ENCODE data around the gene NMRAL1. TPM values are rescaled to one million over a fixed set of nuclear protein-coding genes. Genes with fewer than 3 reads are reported as not detected.

Gene NMRAL1
- total RNA-seq, 2 experiments from 2014 or later, result 49.5 to 56.2 TPM

GRCh38 chr16:4412854-4413253, 61.6 kb downstream of the NMRAL1 start:
- DNase-seq, result no peak
- no peaks in the 10 kb centered on the region for H3K9me3 Mint-ChIP-seq
- H3K27ac Mint-ChIP-seq, result peak overlapping the region; percentile 49
- peaks cover 65% of the 10 kb centered on the region for H3K4me1 Mint-ChIP-seq
- no peaks in the 10 kb centered on the region for H3K27me3 Mint-ChIP-seq
- ChIA-PET CTCF (interaction anchor here (0.6 to 6.1 kb wide), 3 partner anchors 9 to 136 kb away, joined by 3 to 52 read pairs (median 4); no protein-coding TSS in a partner anchor), POLR2A (interaction anchor here (0.8 to 7.3 kb wide), 6 partner anchors 10 to 62 kb away, joined by 3 to 85 read pairs (median 12); partner anchors contain the start of genes DNAJA3, HMOX2 and NMRAL1)
- no peak overlapping the region for H3K4me3 Mint-ChIP-seq
- peaks cover 65% of the 10 kb centered on the region for H3K36me3 Mint-ChIP-seq (ENCODE audit: low read depth)

DNA sequence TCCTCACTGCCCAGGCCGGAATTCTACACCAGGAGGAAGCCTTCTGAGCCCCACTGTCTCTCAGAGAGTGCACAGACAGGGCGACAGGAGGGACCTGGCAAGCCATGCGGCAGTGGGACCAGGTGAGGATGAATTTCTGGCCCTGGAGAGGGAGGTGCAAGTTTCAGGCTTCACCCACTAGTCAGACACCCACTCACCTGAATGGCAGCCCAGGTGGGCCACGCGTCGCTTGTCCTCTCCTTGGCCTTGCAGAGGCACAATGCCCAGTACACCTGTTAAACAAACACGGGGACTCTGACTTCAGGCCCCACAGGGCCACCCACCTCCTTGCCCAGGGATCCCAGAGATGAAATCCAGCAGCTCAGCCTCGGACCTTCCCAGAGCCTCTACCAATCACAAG, 62.3 kb downstream of the NMRAL1 start:
- Mint-ChIP-seq H3K4me3 (no peak overlapping the region), H3K9me3 (no peaks in the 10 kb centered on the region), H3K27me3 (no peaks in the 10 kb centered on the region), H3K4me1 (peaks cover 61% of the 10 kb centered on the region), H3K27ac (peak overlapping the region; percentile 55), H3K36me3 (ENCODE audit: low read depth) (peaks cover 70% of the 10 kb centered on the region)
- POLR2A ChIA-PET, result interaction anchor here (1.9 to 7.3 kb wide), 4 partner anchors 9 to 63 kb away, joined by 5 to 85 read pairs (median 33); partner anchors contain the start of genes DNAJA3, HMOX2 and NMRAL1
- DNase-seq, result no peak
- CTCF ChIA-PET, result interaction anchor here (1.0 to 6.1 kb wide), 2 partner anchors 8 to 137 kb away, joined by 3 to 52 read pairs; no protein-coding TSS in a partner anchor

Other genes starting within 250 kb of the NMRAL1 start
- not detected for gene SRL, start 232.5 kb downstream of the NMRAL1 start, total RNA-seq
- 10 to 100 TPM; 12.4 to 13.5 TPM for gene TFAP4, start 201.6 kb downstream of the NMRAL1 start, total RNA-seq
- under 1 TPM; 0.40 to 0.45 TPM for gene GLIS2, start 158.6 kb downstream of the NMRAL1 start, total RNA-seq
- 10 to 100 TPM; 29.7 to 33.9 TPM for gene PAM16, start 123.3 kb downstream of the NMRAL1 start, total RNA-seq
- under 1 TPM in 1 of 2 experiments, not detected in 1; 0.08 TPM for gene VASN, start 102.8 kb downstream of the NMRAL1 start, total RNA-seq
- gene CORO7, start 58.0 kb downstream of the NMRAL1 start, total RNA-seq, result 100 to 1,000 TPM; 244 to 245 TPM
- gene DNAJA3, start 48.8 kb downstream of the NMRAL1 start, total RNA-seq, result 10 to 100 TPM; 39.5 to 41.1 TPM
- 10 to 100 TPM; 77.4 to 83.4 TPM for gene HMOX2, start 1.8 kb upstream of the NMRAL1 start, total RNA-seq
- 10 to 100 TPM; 28.7 to 30.7 TPM for gene CDIP1, start 64.1 kb upstream of the NMRAL1 start, total RNA-seq
- under 1 TPM in 1 of 2 experiments, not detected in 1; 0.05 TPM for gene C16orf96, start 81.7 kb upstream of the NMRAL1 start, total RNA-seq
- 10 to 100 TPM; 15.9 to 19.3 TPM for gene UBALD1, start 140.3 kb upstream of the NMRAL1 start, total RNA-seq
- 10 to 100 TPM; 71.8 to 73.3 TPM for gene MGRN1, start 150.2 kb upstream of the NMRAL1 start, total RNA-seq
- gene NUDT16L1, start 218.9 kb upstream of the NMRAL1 start, total RNA-seq, result 10 to 100 TPM; 24.2 to 25.5 TPM